NT2/D1 (cell line): Measurements from ENCODE around the gene TYMS.

Source experiments
- YY1 ChIP-seq: IDR thresholded peaks from 2 replicates; pipeline ENCODE4 v1.6.1; 2011; ENCODE audit not compliant: insufficient read length, insufficient read depth
- ZNF274 ChIP-seq: IDR thresholded peaks from 2 replicates; pipeline ENCODE4 v1.6.1; 2011; ENCODE audit warnings: mild to moderate bottlenecking, low read depth, low read length

DNA sequence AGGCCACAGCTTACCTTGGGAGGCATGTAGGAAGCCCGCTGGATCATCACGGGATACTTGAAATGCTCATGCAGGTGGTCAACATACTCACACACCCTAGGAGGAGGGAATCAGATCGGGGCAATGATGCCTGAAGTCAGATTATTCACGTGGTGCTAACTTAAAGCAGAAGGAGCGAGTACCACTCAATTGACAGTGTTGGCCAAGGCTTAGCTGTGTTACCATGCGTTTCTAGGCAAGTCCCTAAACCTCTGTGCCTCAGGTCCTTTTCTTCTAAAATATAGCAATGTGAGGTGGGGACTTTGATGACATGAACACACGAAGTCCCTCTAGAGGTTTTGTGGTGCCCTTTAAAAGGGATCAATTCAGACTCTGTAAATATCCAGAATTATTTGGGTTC is 17.9 kb downstream of the TYMS start:
- no peak for TF ChIP-seq YY1
- no peak for TF ChIP-seq ZNF274
